ENCODE measurements around the gene SLCO3A1.

SLCO3A1 gene

GRCh38 chr15:91867581-91868026, 14.1 kb downstream of the SLCO3A1 start:
- H3K27me3 Mint-ChIP-seq, result peaks cover 28% of the 10 kb centered on the region
- H3K27ac Mint-ChIP-seq, result no peak overlapping the region
- no peaks in the 10 kb centered on the region for H3K36me3 Mint-ChIP-seq
- peaks cover 6% of the 10 kb centered on the region for H3K9me3 Mint-ChIP-seq
- H3K4me3 Mint-ChIP-seq, result no peak overlapping the region
- peak; percentile 27 for ATAC-seq
- no peaks in the 10 kb centered on the region for H3K4me1 Mint-ChIP-seq

GRCh38 chr15:91870876-91871537, 17.5 kb downstream of the SLCO3A1 start:
- Mint-ChIP-seq H3K4me1 (no peaks in the 10 kb centered on the region), H3K36me3 (no peaks in the 10 kb centered on the region), H3K4me3 (no peak overlapping the region), H3K27ac (no peak overlapping the region), H3K9me3 (peaks cover 6% of the 10 kb centered on the region), H3K27me3 (peaks cover 17% of the 10 kb centered on the region)
- no peak for ATAC-seq

- H3K27ac Mint-ChIP-seq, result no peak overlapping the region
- no peak for ATAC-seq
- peaks cover 6% of the 10 kb centered on the region for H3K9me3 Mint-ChIP-seq
- H3K4me3 Mint-ChIP-seq, result no peak overlapping the region
- H3K4me1 Mint-ChIP-seq, result no peaks in the 10 kb centered on the region
- H3K27me3 Mint-ChIP-seq, result peaks cover 11% of the 10 kb centered on the region
- no peaks in the 10 kb centered on the region for H3K36me3 Mint-ChIP-seq
These were observed 18.3 kb downstream of the SLCO3A1 start for GRCh38 chr15:91871837-91872236.

- Mint-ChIP-seq H3K36me3 (no peaks in the 10 kb centered on the region), H3K9me3 (peaks cover 8% of the 10 kb centered on the region), H3K27ac (no peak overlapping the region), H3K4me1 (no peaks in the 10 kb centered on the region), H3K27me3 (peaks cover 4% of the 10 kb centered on the region), H3K4me3 (no peak overlapping the region)
- no peak for ATAC-seq
These were observed 19.0 kb downstream of the SLCO3A1 start for GRCh38 chr15:91872356-91873137.

GRCh38 chr15:91873138-91873536, 19.6 kb downstream of the SLCO3A1 start:
- no peaks in the 10 kb centered on the region for H3K27me3 Mint-ChIP-seq
- no peak overlapping the region for H3K4me3 Mint-ChIP-seq
- no peaks in the 10 kb centered on the region for H3K36me3 Mint-ChIP-seq
- H3K4me1 Mint-ChIP-seq, result no peaks in the 10 kb centered on the region
- no peak overlapping the region for H3K27ac Mint-ChIP-seq
- H3K9me3 Mint-ChIP-seq, result peaks cover 9% of the 10 kb centered on the region
- ATAC-seq, result no peak

DNA sequence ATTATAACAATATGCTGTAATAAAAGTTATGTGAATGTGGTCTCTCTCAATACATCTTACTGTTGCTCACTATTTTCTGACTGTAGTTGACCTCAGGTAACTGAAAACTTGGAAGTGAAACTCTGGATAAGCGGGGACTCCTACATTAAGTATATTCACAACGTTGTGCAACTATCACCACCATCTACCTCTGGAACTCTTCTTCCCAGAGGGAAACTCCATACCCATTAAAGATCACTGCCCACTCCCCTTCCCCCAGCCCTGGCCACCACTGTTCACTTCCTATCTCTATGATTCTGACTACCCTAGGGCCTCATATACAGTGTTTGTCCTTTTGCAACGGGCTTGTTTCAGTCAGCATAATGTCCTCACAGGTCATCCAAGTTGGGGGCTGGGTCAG, 20.7 kb downstream of the SLCO3A1 start:
- Mint-ChIP-seq H3K27me3 (no peaks in the 10 kb centered on the region), H3K27ac (no peak overlapping the region), H3K36me3 (no peaks in the 10 kb centered on the region), H3K9me3 (peaks cover 9% of the 10 kb centered on the region), H3K4me3 (no peak overlapping the region), H3K4me1 (no peaks in the 10 kb centered on the region)
- no peak for ATAC-seq

DNA sequence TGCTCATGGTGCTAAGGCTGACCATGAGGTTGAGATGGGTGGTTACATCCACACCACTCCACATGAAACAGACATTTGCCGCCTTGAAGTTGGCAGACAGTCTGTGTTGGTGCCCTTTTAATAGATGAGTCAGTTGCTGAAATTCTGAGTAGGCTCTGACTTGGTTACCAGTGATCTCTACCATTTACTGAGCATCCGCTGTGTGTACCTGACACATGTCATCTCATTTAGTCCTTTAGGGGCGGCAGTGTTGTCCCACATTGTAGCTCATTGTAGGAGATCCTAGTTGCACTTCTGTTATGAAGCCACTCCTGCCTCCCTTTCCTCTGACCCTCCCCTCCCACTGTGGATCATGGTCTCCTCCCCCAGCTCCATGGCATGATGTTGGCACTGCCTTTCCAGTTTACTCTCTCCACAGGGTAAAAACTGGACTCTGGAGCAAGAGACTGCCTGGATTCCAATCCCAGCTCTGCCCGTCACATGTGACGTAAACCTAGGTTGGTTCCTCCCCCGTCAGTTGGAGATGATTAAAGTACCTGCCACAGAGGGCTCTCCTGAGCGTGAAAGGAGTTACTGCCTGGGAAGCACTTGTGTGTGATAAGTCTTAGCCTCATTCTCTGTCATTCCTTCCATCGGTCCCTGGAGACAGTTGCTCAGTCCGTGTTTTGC, 21.6 kb downstream of the SLCO3A1 start:
- no peaks in the 10 kb centered on the region for H3K4me1 Mint-ChIP-seq
- no peaks in the 10 kb centered on the region for H3K36me3 Mint-ChIP-seq
- H3K4me3 Mint-ChIP-seq, result no peak overlapping the region
- peaks cover 9% of the 10 kb centered on the region for H3K9me3 Mint-ChIP-seq
- H3K27ac Mint-ChIP-seq, result no peak overlapping the region
- ATAC-seq, result no peak
- no peaks in the 10 kb centered on the region for H3K27me3 Mint-ChIP-seq

GRCh38 chr15:91876187-91876586, 22.7 kb downstream of the SLCO3A1 start:
- peaks cover 3% of the 10 kb centered on the region for H3K9me3 Mint-ChIP-seq
- no peaks in the 10 kb centered on the region for H3K4me1 Mint-ChIP-seq
- no peaks in the 10 kb centered on the region for H3K36me3 Mint-ChIP-seq
- no peak for ATAC-seq
- H3K27ac Mint-ChIP-seq, result no peak overlapping the region
- H3K4me3 Mint-ChIP-seq, result no peak overlapping the region
- no peaks in the 10 kb centered on the region for H3K27me3 Mint-ChIP-seq

DNA sequence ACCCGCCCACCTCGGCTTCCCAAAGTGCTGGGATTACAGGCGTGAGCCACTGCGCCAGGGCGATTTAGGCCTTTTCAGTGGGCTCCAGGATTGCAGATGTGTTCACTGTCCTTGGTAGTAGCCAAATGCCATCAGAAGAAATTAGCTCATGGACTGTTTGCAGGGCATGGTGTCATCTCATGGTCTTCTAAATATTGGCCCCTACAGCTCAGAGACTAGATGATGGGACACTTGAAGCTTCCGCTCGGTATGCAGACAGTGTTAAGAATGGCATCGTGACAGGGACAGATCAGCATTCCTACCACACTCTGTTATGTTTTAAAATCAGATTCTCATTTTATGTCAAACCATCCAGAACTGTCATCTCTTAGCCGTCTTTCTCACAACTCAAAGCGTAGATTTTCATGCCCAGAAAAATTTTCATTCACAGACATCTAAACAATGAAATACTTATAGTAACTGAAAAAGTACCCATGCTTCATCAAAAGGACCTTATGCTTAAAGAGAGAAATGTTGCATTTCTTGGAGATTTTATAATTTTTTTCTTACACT, 24.9 kb downstream of the SLCO3A1 start:
- H3K27me3 Mint-ChIP-seq, result no peaks in the 10 kb centered on the region
- no peak overlapping the region for H3K4me3 Mint-ChIP-seq
- H3K9me3 Mint-ChIP-seq, result peaks cover 3% of the 10 kb centered on the region
- H3K36me3 Mint-ChIP-seq, result no peaks in the 10 kb centered on the region
- no peak overlapping the region for H3K27ac Mint-ChIP-seq
- ATAC-seq, result no peak
- no peaks in the 10 kb centered on the region for H3K4me1 Mint-ChIP-seq

- no peaks in the 10 kb centered on the region for H3K27me3 Mint-ChIP-seq
- H3K4me3 Mint-ChIP-seq, result no peak overlapping the region
- peaks cover 3% of the 10 kb centered on the region for H3K9me3 Mint-ChIP-seq
- ATAC-seq, result no peak
- H3K4me1 Mint-ChIP-seq, result no peaks in the 10 kb centered on the region
- H3K27ac Mint-ChIP-seq, result no peak overlapping the region
- no peaks in the 10 kb centered on the region for H3K36me3 Mint-ChIP-seq
These were observed 25.6 kb downstream of the SLCO3A1 start for GRCh38 chr15:91879158-91879557.

DNA sequence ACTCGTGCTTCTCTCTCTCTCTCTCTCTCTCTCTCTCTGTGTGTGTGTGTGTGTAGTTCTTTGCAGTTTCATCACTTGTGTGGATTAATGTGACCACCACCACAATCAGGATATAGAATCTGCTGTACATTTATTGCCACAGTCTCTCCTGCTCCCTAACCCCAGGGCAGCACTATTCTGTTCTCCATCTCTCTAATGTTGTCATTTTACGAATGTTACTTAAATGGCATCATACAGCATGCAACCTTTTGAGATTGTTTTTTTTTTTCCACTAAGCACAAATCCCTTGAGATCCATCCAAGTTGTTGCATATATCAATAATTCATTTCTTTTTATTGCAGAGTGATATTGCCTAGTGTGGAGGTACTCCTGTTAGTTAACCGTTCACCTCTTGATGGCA, 26.9 kb downstream of the SLCO3A1 start:
- H3K9me3 Mint-ChIP-seq, result peaks cover 3% of the 10 kb centered on the region
- H3K4me3 Mint-ChIP-seq, result no peak overlapping the region
- no peak overlapping the region for H3K27ac Mint-ChIP-seq
- no peak for ATAC-seq
- no peaks in the 10 kb centered on the region for H3K36me3 Mint-ChIP-seq
- H3K4me1 Mint-ChIP-seq, result no peaks in the 10 kb centered on the region
- no peaks in the 10 kb centered on the region for H3K27me3 Mint-ChIP-seq

GRCh38 chr15:91881569-91882297, 28.2 kb downstream of the SLCO3A1 start:
- H3K4me3 Mint-ChIP-seq, result no peak overlapping the region
- no peak for ATAC-seq
- no peaks in the 10 kb centered on the region for H3K27me3 Mint-ChIP-seq
- no peak overlapping the region for H3K27ac Mint-ChIP-seq
- no peaks in the 10 kb centered on the region for H3K36me3 Mint-ChIP-seq
- peaks cover 3% of the 10 kb centered on the region for H3K9me3 Mint-ChIP-seq
- H3K4me1 Mint-ChIP-seq, result no peaks in the 10 kb centered on the region

DNA sequence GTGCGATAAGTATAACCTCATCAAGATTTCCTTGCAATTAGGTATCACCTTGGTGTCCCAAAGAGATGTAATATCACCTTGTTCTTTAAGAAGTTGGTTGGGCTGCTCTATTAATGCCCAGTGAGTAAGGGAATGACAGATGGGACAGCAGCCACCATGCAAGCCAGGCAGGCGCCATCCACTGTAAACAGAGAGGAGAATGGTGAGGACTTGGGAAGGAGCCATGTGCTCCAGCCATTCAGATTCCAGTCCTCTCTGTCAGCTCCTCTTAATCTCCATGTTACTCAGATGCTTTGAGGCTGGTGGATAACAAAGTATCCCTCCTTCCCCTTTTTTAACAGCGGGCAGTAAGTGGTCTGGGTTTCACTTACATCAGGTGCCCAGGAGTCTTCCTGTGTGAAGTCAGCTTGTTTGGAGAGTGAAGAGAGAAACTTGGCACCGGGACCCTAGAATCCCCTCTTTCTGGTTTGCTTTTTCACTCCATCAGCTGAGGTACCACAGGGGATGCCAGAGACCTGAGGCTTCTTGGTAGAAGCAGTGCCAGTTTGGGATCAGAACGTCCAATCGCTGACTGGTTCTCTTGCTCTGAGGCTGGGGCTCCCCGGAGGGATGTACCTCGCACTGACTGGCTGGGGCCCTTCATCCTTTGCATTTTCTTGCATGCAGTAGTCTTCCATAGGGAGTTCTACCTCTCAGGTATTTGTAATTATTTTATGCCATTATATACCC, 29.5 kb downstream of the SLCO3A1 start:
- ATAC-seq, result no peak
- Mint-ChIP-seq H3K4me1 (no peaks in the 10 kb centered on the region), H3K9me3 (no peaks in the 10 kb centered on the region), H3K4me3 (no peak overlapping the region), H3K27ac (no peak overlapping the region), H3K36me3 (no peaks in the 10 kb centered on the region), H3K27me3 (no peaks in the 10 kb centered on the region)

GRCh38 chr15:91884606-91885005, 31.1 kb downstream of the SLCO3A1 start:
- no peaks in the 10 kb centered on the region for H3K9me3 Mint-ChIP-seq
- no peak overlapping the region for H3K27ac Mint-ChIP-seq
- no peaks in the 10 kb centered on the region for H3K4me1 Mint-ChIP-seq
- H3K36me3 Mint-ChIP-seq, result no peaks in the 10 kb centered on the region
- ATAC-seq, result no peak
- H3K27me3 Mint-ChIP-seq, result no peaks in the 10 kb centered on the region
- H3K4me3 Mint-ChIP-seq, result no peak overlapping the region

Measured in stimulated activated memory B cell treated with anti-CD40 and anti-IgM and Interleukin-4, amounts not matched to agents 10 μg/mL and 1 μg/mL and 100 μg/mL, for 72 hours (primary cell).